CD4-positive, alpha-beta T cell treated with Interleukin-2 at 100 ng/mL for 4 hours (primary cell): ENCODE results near the gene C5orf63.
"Not testable (repeated sequence)": the region's sequence is repeated elsewhere in the genome, so short reads cannot be mapped to it uniquely, and the experiment has no call there.

Experiments used
- DNase-seq: peaks from one replicate; pipeline ENCODE4 v3.0.0-alpha.2; 2020; ENCODE audit warnings: low spot score

C5orf63 gene

DNA sequence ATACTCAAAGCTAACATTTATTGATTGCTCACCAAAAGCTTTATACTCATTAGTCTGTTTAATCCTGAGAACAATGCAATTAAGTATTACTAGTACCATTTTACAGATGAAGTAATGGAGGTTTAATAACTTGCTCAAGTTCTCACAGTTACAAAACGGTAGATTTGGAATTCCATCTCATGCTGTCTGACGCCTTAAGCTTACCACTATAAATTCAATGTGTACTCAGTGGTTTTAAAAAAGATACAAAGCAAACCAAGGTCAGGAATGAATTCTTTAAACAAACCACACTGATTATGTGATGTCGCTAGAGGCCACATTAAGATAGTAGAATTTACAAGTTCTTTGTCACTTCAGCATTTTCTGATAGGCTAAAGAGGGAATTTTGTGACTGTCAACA lies 1.2 kb upstream of the C5orf63 start:
- DNase-seq = no peak

DNA sequence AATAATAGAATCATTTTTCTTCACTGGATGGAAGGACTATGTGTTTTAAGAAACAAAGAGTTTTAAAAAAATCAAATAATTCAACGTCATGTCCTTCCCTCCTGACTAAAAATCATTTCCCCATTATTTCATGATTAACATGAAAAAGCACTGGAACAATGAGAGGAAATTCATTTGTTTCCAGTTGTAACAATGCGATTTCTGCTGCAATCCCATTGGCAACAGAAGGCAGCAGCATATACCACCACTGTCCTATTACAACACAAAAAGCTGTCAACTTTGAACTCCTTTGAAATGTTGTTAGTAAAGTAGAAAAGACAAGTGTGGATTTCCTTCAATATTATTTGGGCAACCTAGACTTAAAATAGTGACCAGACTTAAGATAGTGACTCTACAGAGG lies 3.1 kb downstream of the C5orf63 start:
- DNase-seq = no peak

DNA sequence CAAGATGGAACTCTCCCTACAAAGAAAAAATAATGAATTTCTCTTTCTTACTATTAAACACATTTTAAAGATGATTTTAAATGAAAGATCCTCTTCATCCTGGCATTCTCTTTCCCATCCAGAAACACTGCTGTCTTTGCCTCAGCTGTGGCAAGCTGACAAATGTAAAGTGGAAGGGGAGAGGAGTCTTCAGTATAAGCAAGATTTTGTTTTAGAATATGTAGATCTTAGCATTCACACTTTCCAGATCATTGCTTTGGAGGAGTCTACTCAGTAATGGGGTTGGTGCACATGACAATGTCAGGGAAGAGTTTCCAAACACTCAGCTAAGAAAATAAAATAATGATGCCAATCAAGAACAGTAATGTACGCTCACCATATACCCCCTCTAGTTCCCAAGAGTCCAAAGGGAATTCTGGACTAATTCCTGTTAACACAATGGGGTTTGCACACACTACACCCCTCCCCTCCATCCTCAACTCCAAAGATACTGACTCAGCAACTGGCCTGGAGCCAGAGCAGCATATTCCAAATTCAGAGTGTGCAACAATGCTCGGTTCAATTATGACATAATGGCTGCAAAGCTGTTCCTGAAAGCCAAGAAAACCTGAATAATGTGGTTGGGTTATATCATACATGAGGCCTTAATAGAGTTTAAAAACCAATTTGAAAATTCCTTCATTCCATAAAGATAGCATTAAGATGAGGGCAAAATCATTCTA lies 4.6 kb downstream of the C5orf63 start:
- DNase-seq = no peak

DNA sequence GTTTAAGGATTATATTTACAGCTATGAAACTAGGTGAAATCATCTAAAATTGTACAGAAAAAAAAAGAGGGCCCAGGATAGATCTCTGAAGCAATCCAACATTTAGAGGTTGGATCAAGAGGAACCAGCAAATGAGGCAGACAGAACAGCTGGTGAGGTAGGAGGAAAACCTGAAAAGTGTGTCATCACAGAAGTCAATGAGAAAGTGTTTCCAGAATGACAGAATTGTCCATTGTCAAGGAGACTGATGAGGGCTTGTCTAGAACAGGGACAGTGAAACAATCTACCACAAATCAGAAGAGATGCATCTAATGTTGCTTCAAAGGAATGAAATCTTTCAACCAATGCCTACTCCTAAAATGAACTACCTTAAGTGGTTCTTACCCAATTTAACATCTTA lies 6.6 kb downstream of the C5orf63 start:
- DNase-seq = no peak

DNA sequence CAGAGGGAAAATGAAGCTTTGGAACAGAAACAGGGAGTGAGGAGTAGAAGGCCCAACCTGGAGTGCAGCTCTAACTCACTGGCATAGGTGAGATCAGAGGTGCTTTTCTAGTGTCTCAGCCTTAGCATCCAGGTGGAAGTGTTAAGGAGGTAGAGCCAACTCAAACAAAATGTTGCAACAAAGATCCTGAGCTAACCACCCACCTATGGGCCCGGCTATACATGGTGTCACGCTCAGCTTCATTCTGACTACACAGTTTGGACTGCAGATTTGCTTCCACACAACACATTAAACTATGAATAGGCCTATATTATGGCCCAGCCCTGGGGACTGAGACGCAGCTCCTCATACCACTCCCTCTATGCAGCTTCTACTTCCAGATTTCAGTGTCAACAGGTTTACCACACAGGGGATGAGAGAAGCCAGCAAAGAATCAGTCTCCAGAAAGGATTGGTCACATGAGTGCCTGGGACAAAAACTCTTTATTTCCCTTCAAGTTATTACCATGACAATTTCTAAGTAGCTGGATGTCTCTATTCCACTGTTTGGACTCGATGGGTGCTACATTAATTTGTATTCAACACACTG lies 9.0 kb downstream of the C5orf63 start:
- DNase-seq = no peak

DNA sequence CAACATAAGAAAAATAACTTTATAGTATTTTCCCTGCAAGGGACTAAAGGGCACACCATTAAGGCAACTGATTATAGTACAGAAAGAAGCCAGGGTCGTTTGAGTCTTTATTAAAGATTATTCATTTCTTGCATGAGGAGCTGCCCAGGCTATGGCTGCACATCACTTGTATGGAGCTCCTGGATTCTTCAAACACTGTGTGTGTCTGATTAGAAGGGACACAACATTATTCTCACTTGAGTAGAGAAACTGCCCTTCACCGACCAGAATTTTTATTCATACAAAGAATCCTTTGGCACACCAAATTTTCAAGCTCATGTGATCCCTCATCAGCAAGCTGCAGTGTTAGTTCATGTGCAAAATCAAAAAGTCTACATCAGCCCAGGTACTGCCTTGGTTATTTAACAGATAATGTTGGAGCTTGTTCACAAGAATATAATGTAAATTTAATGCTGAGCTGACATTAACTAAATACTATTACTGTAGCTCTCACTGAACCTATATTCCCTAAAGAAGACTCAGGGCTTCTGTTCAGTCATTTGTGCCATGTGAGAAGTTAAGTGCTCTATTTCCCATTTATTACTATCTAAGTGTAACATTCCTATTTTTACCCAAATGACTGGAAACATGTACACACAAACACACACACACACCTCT lies 9.9 kb downstream of the C5orf63 start:
- no peak for DNase-seq

DNA sequence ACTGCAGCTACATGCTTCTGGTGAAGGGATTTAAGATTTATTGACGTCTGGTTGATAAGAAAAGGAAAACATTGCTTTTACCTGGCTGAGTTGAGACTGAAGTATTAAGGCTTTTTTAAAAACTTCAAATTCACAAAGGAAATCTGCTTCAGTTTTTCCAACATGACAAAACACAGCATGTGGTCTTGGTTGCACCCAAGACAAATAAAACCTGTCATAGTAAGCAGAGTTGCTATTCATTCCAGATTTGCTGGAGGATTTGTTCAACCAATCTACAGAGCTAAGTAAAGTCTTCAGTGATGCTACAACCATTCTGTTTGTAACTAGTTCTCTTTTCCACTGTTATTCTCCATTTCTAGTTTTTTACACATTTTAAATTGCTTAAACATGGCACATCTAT lies 11.3 kb downstream of the C5orf63 start:
- no peak for DNase-seq

DNA sequence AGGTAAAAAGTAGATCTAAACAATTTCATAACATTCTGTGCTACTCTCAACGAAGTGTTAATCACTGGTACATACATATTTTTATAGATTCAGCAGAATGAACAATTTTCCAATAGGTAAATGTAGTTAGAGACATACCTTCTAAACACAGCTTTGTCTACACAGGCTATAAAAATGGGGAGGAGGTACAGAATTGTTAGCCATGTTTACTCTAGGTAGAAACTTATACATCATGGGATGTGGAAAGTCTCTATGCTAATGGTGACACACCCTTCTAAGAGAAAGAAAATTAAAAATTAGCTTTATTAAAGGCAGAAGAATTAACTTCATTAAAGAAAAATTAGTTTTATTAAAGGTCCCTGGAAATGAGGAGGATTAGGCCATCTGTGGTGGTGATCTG lies 11.8 kb downstream of the C5orf63 start:
- DNase-seq = no peak

DNA sequence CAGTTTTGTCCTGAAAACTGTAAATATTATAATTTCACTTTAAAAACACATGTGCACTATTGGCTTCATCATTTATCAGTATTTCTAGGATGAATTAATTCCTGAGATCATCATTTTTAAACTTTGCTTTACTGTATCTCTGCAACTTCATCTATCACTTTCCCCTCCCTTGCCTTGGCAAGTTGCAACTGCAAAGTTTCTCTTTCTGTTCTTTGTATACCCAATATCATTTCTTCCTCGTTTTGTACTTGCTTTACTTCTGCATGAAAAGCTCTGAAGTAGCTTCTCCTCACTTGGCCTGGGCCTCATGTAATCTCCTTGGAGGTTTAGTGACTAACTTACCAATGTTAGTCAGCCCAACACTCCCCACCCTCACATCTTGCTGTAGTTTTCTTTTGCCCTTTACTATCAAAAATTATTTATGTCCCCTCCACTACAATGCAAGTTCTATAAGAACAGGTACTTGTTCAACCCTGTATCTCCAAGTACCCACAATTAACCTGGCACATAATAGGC lies 12.8 kb downstream of the C5orf63 start:
- DNase-seq = no peak

DNA sequence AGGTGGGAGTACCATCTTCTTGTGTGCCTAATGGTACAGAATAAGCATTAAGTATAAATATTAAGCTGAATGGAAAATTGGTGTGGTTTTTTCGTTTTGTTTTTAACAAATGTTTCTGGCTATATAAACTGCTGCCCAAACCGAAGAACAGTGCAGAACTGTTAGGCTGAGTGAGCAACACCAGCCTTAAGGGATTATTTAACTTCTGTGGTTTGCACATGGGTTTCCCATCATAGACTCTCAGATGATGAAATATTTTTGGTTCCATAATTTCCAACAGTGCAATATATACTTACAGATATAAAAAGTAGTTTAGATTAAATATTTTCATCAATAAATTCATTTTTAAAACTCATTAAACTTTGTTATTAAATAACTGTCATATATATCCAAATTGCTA lies 16.4 kb downstream of the C5orf63 start:
- DNase-seq = no peak

DNA sequence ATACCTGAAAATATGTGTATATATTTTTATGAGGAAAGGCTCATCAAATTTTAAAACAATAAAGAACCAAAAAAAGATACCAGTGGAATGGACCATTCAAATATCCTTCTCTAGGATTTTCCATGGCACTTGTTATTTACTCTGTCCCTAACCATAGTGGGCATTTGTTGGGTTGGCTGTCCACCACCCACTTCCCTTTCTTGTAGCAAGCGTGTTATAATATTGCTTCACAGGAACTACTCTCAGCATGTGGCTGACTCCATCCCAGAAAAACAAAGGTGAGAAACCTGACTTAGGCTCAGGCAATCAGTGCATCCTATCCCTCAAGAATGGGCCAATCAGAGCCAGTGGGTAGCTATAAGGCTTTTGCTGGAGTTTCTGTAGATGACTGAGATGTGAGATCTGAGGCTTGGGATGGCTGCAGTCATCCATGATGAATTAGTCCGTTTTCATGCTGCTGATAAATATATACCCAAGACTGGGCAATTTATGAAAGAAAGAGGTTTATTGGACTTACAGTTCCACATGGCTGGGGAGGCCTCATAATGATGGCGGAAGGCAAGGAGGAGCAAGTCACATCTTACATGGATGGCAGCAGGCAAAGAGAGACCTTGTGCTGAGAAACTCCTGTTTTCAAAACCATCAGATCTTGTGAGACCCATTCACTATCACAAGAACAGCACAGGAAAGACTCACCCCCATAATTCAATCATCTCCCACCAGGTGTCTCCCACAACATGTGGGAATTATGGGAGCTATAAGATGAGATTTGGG lies 17.2 kb downstream of the C5orf63 start:
- DNase-seq = no peak

DNA sequence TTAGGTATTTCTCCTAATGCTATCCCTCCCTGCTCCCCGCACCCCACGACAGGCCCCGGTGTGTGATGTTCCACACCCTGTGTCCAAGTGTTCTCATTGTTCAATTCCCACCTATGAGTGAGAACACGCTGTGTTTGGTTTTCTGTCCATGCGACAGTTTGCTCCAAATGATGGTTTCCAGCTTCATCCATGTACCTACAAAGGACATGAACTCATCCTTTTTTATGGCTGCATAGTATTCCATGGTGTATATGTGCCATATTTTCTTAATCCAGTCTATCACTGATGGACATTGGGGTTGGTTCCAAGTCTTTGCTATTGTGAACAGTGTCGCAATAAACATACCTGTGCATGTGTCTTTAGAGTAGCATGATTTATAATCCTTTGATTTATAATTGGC lies 19.8 kb downstream of the C5orf63 start:
- DNase-seq = not testable (repeated sequence)

DNA sequence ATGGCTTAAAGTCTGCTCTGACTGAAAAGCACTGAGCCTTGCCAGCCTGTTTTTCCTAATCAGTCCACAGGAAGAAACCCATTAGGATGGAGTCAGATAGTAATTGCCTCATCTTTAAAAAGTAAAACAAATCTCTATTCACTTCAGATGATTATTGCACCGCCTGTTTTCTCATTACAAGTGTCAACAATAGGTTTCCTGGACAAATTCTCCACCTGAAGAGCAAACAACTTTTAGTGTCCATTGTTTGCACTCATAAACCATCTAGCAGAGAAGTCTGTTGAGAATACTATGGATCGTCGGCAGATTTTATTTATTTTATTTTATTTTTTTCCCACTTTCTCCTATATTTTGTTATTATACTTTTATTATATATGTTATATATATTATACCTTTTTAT lies 20.3 kb downstream of the C5orf63 start:
- no peak for DNase-seq

DNA sequence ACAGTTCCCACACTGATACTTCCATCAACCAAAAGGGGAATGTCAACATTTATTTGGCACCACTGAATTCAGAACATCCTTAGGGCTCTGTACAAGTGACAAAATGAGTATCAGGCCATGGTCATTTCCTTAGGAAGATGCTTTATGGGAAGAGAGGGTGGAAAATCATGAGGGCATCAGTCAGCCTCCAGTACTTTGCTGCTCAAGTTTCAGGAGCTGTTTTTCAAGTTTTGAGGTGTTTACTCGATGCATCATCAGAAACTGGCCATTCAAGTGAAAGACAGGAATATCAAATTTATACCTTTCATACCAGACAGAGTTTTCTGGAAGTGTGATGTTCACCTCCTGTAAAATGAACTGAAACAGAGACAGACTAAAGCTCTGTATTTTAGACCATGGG lies 21.7 kb downstream of the C5orf63 start:
- no peak for DNase-seq

DNA sequence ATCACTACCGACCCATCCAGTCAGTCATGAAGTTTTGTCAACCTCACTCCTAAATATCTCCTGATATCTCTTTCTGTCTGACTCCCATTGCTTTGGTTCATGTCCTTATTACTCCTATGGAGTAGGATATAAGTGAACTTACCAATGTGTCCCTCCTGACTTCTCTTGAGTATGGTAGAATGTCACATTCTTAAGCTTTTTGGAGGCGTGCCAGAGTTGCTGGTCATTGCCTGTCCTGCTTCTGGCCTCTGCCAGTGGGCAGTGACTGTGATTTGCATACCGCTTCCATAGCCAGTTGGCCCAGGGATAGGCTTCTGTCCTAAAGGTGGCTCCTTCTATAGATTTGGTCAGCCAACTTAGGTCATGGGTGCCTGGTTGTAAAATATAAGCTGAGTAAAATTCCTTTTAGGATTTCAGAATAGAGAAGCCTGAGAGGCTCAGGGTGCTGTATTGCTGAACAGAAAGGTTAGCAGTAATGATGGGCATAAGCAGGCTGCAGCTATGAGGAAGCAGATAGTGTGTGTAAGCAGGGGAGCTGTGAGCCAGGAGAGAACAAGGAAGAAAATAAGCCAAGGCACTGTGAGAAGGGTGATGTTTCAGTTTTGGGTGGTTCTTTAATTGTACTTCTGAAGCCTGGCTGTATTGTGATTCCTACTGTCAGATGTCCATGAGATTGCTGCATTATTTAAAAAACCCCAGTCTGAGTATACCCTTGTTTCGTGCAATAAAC lies 26.8 kb downstream of the C5orf63 start:
- no peak for DNase-seq

DNA sequence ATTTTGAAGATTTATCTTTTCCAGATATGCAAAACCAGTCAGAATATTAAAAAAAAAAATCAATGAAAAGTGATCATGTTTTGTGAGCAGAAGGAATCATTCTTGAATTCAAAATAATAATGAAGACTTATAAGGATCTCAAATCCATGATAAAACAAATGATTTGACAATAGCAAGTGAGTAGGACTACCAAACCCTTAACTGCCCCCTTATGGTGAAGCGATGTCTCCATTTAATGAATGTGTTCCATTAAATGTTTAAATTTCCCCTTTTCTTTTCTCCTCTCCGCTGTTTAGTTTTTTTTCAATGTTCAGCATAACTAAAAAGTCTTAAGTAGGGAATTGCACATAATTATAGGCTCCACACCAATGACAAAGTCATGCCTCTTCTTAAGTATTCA lies 30.7 kb downstream of the C5orf63 start:
- DNase-seq = no peak

DNA sequence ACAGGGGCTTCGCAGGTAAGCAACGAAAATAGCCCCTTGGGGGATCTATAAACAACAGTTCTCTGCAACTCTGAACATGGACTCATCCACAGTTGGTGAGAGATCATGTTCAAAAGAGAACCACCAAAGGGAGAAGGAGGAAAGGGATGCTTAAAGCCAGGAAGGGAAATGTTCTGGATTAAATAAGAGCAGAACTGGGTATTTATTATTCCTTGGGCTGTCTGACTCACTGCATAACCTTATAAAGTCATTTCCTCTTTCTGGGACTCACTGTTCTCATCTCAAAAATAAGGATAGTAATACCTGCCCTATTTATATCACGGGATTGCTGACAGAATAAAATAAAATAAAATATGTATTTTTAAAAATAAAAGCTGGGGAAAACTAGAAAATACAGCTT lies 31.7 kb downstream of the C5orf63 start:
- no peak for DNase-seq

DNA sequence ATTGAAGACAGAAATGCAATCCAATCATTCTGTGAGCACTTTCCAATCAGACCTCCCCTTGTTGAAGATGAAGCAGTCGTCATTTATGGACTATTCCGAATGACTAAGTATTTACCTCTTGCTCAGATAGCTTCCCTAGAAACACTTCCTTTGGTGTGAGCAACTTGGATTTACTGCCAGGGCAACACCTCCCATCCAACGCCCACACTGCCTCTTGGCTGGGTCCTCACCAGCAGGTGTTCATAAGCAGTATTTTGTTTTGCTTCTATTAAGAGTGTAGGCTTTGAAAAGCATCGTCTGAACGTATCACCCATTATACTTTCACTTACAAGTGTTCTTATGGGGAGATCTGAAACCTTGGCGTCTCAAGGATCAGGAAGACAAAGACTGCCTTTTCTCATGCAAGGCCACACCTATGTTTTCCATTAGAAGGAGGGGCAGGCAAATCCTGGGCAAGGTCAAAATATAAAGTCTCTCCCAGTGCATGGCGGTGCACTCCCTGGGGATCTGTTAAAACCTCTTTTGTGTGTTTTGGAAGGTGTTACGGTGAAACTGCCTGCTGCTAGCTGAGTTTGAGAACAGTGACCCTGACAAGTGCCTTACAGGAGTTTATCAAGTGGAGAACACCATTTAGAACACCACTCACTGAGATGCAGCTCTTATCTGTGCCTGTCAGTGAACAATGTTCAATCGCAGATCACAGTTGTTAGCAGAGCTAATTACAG lies 32.3 kb downstream of the C5orf63 start:
- no peak for DNase-seq

DNA sequence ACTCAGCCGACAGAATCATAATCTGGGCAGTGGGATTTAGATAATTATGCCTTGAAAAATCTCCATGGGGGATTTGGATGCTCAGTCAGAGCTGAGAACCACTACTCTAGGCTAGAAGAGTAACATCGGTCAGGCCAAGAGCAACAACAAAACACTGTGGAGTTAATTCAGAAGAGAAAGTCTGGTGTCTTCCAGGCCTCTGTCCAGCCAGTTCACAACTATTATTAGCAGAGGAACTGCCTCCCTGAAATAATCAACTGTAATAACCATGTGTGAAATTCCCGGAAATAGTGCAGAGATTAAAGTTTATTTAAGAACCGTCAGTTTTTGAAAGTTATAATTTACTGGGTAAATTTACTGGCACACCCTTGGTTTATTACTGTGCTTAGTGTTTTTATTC lies 34.8 kb downstream of the C5orf63 start:
- DNase-seq = no peak

DNA sequence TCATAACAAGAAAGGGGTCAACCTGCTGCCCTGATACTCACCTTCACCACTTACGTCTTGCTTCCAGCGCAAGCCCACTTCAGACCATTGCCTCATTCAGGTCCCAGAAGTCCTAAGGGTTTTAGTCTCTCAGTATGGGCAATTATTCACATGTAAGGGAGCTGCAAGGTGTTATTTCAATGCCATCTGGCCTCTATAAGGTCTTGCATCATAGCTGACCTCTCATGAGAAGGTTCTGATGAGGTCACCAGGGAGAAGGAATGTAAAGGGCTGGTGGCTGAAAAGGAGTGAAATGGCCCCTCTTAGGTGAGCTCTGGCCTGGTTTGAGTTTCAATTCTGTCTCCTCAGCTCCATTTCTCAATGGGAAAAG lies 41.5 kb downstream of the C5orf63 start:
- no peak for DNase-seq

DNA sequence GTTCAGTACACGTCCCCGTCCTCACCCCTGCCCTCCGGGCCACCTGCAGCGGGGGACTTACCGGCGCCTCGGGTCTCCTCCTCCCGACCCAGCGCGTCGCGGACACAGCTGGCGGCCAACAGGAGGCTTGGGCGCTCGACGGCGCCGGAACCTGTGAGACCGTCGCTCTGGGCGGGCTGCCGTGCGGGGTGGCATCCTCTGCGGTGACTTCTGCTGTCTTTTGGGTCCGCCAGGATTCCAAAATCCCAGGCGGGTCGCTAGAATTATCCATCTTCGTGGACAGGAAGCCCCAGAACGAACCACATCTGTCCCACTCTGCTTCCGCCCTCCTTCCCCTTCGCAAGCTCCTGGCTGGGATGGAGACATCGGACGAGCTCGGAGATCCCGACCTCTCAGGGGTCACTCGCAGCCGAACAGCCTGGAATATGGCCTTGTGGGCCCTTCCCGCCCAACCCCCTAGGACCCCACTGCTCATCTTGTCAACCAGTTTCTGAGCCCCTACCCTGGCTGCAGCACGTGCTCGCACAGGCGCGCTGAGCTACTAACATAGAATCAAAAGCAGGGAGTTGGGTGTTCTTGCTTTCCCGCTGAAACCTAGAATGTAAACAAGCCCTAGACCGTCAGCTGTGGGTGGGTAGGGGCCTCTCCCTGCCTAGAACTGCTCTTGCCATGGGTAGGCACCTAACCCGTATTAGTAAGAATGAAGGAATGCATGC lies 42.0 kb downstream of the C5orf63 start:
- DNase-seq = no peak
